Measurements from ENCODE around the gene GP9.

- TF ChIP-seq POLR2A (IDR thresholded peaks at IDR 0.05; ENCODE audit: low read length): no peak
- TF ChIP-seq GATA1 (IDR thresholded peaks at IDR 0.05; ENCODE audit: low read depth, low read length): no peak
Measured at GRCh38 chr3:129085165-129085715, 24.7 kb downstream of the GP9 start.
